Panc1 (cell line): ENCODE results near the gene SKIC8. TPM values are rescaled to one million over a fixed set of nuclear protein-coding genes. Genes with fewer than 3 reads are reported as not detected.

Source experiments
- ATAC-seq: fragments of 200-7000 bp; cut with Tn5 transposase; 2 replicates; pipeline ENCODE4 v1.9.1; 2020; ENCODE audit warnings: mild to moderate bottlenecking, moderate library complexity
- BruUV-seq: library from RNA; stranded (reverse); fragments of 400-500 nt; replicated peaks from 2 replicates; lab custom pipeline; 2021; lab: Mats Ljungman, UMichigan
- CTCF ChIA-PET: fragments of 300-600 bp; sonication (Branson Sonifier 250); formaldehyde crosslinking; loops from one replicate; lab custom pipeline; 2022; ENCODE audit warnings: antibody characterized with exemption; lab: Charles Lee
- POLR2A ChIA-PET: fragments of 300-600 bp; sonication (Branson Sonifier 250); formaldehyde crosslinking; loops from one replicate; lab custom pipeline; 2022; ENCODE audit warnings: antibody characterized with exemption; lab: Charles Lee
- DNase-seq: peaks from one replicate; pipeline ENCODE4 v3.0.0-alpha.2; 2010; ENCODE audit warnings: low read depth, low spot score
- H3K27ac ChIP-seq: 2 replicates; pipeline ENCODE4 v1.5.1; 2011; ENCODE audit warnings: mild to moderate bottlenecking, low read length, inconsistent platforms
- H3K27me3 ChIP-seq: fragments of 200-500 bp; sonication (Bioruptor generic); 2 replicates; pipeline ENCODE4 v1.6.0; 2014; ENCODE audit warnings: low read length, inconsistent platforms; ENCODE audit not compliant: control insufficient read depth, insufficient read depth
- H3K36me3 ChIP-seq: fragments of 200-500 bp; sonication (Bioruptor generic); 2 replicates; pipeline ENCODE4 v1.5.1; 2014; ENCODE audit warnings: inconsistent platforms, mild to moderate bottlenecking, low read length, moderate library complexity; ENCODE audit not compliant: control insufficient read depth, insufficient read depth
- H3K4me1 ChIP-seq: 2 replicates; pipeline ENCODE4 v1.5.1; 2011; ENCODE audit warnings: inconsistent platforms, mild to moderate bottlenecking, low read length, moderate library complexity; ENCODE audit not compliant: control insufficient read depth, insufficient read depth
- H3K4me3 ChIP-seq, 2 experiments: 2 replicates each; pipeline ENCODE4 v1.5.1; 2011 to 2012; ENCODE audit warnings: low read depth in 2 of 2, low read length in 2 of 2, mild to moderate bottlenecking in 2 of 2, inconsistent platforms in 1 of 2, moderate library complexity in 1 of 2
- H3K9me3 ChIP-seq: fragments of 200-500 bp; sonication (Bioruptor generic); 2 replicates; pipeline ENCODE4 v1.5.1; 2014; ENCODE audit warnings: low read depth, mild to moderate bottlenecking, inconsistent platforms, low read length, moderate library complexity; ENCODE audit not compliant: control insufficient read depth, insufficient read depth
- POLR2AphosphoS5 ChIP-seq: IDR thresholded peaks from 2 replicates; pipeline ENCODE4 v1.6.1; 2012; ENCODE audit warnings: mild to moderate bottlenecking, low read depth, low read length, moderate library complexity
- SIN3A ChIP-seq: IDR thresholded peaks from 2 replicates; pipeline ENCODE4 v1.6.1; 2012; ENCODE audit warnings: low read depth, mild to moderate bottlenecking, low read length, moderate library complexity, borderline replicate concordance; ENCODE audit not compliant: insufficient read depth
- TCF7L2 ChIP-seq: IDR thresholded peaks from 2 replicates; pipeline ENCODE4 v1.6.1; 2011; ENCODE audit warnings: mild to moderate bottlenecking, low read depth, low read length, inconsistent platforms
- in situ Hi-C: cut with HindIII; loops from 2 replicates; pipeline ENCODE4 v1.10.0; 2016; ENCODE audit warnings: low sequenced_read_pairs, low pct_unique_long_range_greater_than_20kb
- intact Hi-C: fragments of 100-400 bp; cut with micrococcal nuclease; formaldehyde crosslinking; loops from one replicate; pipeline ENCODE4 v1.10.0; 2022; ENCODE audit not compliant: unreplicated experiment
- total RNA-seq: library from RNA; stranded (reverse); gene quantifications from one replicate; pipeline ENCODE4 v1.2.1, GENCODE V29; 2021; ENCODE audit not compliant: unreplicated experiment
- TF ChIP-seq, protein P1 (sequence below), 2 experiments: IDR thresholded peaks; 2 replicates each; pipeline ENCODE4 v1.6.1; 2011 to 2012; ENCODE audit warnings: low read depth in 2 of 2, control low read depth in 1 of 2, low read length in 1 of 2, mild to moderate bottlenecking in 1 of 2, moderate library complexity in 1 of 2; ENCODE audit not compliant: insufficient read depth in 1 of 2
- TF ChIP-seq, protein P2 (sequence below): fragments of 450-650 bp; IDR thresholded peaks from 2 replicates; pipeline ENCODE4 v1.5.1; 2017; ENCODE audit warnings: mild to moderate bottlenecking

The SKIC8 gene
- total RNA-seq, 1 experiment from 2014 or later, result 66.3 TPM

- no peaks in the 10 kb centered on the region for H3K27me3 ChIP-seq
- no peaks in the 10 kb centered on the region for H3K36me3 ChIP-seq
- TF ChIP-seq SIN3A, result no peak
- ATAC-seq (no peak), DNase-seq (no peak)
- POLR2A ChIA-PET, result no interaction called here
- in situ Hi-C loops, result no loop called here
- H3K27ac ChIP-seq, result no peak overlapping the region
- BruUV-seq, result no TSS peak
- H3K4me3 ChIP-seq, result no peak overlapping the region
- H3K4me1 ChIP-seq, result peaks cover 7% of the 10 kb centered on the region
- intact Hi-C loops, result no loop called here
- CTCF ChIA-PET, result interaction anchor here (0.5 kb wide), 1 partner anchor 211 kb away, joined by 3 read pairs; no protein-coding TSS in a partner anchor
- no peaks in the 10 kb centered on the region for H3K9me3 ChIP-seq
These were observed 24.7 kb upstream of the SKIC8 start for GRCh38 chr15:78324144-78324543.

DNA sequence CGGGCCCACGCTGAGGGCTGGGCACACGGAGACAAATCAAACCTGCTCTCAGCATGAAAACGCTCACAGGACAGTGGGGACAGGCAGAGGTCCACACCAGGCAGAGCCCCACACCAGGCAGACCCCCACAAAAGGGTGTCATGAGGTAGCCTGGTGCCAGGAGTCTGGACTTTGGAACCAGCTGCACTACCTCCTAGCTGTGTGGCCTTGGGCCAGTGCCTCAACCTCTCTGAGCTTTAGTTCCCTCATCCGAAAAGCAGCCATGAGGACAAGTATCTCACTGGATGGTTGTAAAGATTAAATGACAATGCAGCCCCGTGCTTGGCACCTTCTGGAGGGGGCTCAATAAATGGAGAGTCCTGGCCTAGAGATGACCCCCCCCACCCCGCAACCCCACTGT lies 24.3 kb upstream of the SKIC8 start:
- Histone ChIP-seq H3K4me1 (peaks cover 7% of the 10 kb centered on the region), H3K36me3 (no peaks in the 10 kb centered on the region), H3K27me3 (no peaks in the 10 kb centered on the region), H3K9me3 (no peaks in the 10 kb centered on the region), H3K27ac (no peak overlapping the region), H3K4me3 (no peak overlapping the region)
- DNase-seq, result no peak
- intact Hi-C loops (no loop called here), in situ Hi-C loops (no loop called here)
- POLR2A ChIA-PET, result no interaction called here
- TF ChIP-seq POLR2AphosphoS5 (no peak), TCF7L2 (no peak), SIN3A (no peak)
- TF ChIP-seq, protein P1, sequence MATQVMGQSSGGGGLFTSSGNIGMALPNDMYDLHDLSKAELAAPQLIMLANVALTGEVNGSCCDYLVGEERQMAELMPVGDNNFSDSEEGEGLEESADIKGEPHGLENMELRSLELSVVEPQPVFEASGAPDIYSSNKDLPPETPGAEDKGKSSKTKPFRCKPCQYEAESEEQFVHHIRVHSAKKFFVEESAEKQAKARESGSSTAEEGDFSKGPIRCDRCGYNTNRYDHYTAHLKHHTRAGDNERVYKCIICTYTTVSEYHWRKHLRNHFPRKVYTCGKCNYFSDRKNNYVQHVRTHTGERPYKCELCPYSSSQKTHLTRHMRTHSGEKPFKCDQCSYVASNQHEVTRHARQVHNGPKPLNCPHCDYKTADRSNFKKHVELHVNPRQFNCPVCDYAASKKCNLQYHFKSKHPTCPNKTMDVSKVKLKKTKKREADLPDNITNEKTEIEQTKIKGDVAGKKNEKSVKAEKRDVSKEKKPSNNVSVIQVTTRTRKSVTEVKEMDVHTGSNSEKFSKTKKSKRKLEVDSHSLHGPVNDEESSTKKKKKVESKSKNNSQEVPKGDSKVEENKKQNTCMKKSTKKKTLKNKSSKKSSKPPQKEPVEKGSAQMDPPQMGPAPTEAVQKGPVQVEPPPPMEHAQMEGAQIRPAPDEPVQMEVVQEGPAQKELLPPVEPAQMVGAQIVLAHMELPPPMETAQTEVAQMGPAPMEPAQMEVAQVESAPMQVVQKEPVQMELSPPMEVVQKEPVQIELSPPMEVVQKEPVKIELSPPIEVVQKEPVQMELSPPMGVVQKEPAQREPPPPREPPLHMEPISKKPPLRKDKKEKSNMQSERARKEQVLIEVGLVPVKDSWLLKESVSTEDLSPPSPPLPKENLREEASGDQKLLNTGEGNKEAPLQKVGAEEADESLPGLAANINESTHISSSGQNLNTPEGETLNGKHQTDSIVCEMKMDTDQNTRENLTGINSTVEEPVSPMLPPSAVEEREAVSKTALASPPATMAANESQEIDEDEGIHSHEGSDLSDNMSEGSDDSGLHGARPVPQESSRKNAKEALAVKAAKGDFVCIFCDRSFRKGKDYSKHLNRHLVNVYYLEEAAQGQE (IDR thresholded peaks at IDR 0.05; ENCODE audit: insufficient read depth in 1 of 2, low read depth in 2 of 2, low read length in 1 of 2), result no peak
- TF ChIP-seq, protein P2, sequence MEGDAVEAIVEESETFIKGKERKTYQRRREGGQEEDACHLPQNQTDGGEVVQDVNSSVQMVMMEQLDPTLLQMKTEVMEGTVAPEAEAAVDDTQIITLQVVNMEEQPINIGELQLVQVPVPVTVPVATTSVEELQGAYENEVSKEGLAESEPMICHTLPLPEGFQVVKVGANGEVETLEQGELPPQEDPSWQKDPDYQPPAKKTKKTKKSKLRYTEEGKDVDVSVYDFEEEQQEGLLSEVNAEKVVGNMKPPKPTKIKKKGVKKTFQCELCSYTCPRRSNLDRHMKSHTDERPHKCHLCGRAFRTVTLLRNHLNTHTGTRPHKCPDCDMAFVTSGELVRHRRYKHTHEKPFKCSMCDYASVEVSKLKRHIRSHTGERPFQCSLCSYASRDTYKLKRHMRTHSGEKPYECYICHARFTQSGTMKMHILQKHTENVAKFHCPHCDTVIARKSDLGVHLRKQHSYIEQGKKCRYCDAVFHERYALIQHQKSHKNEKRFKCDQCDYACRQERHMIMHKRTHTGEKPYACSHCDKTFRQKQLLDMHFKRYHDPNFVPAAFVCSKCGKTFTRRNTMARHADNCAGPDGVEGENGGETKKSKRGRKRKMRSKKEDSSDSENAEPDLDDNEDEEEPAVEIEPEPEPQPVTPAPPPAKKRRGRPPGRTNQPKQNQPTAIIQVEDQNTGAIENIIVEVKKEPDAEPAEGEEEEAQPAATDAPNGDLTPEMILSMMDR, result no peak
- no peak for ATAC-seq
- no TSS peak for BruUV-seq
- CTCF ChIA-PET, result no interaction called here

- in situ Hi-C loops, result no loop called here
- intact Hi-C loops, result no loop called here
- Histone ChIP-seq H3K27me3 (no peaks in the 10 kb centered on the region), H3K27ac (no peak overlapping the region), H3K4me3 (no peak overlapping the region), H3K36me3 (no peaks in the 10 kb centered on the region), H3K9me3 (no peaks in the 10 kb centered on the region), H3K4me1 (peaks cover 7% of the 10 kb centered on the region)
- ATAC-seq, result no peak
- ChIA-PET CTCF (no interaction called here), POLR2A (no interaction called here)
- TF ChIP-seq SIN3A (no peak), TCF7L2 (no peak), POLR2AphosphoS5 (no peak)
- TF ChIP-seq, protein P1 (IDR thresholded peaks at IDR 0.05; ENCODE audit: insufficient read depth in 1 of 2, low read depth in 2 of 2, low read length in 1 of 2), result no peak
- TF ChIP-seq, protein P2, result no peak
- DNase-seq, result no peak
- BruUV-seq, result no TSS peak
These were observed 23.5 kb upstream of the SKIC8 start for GRCh38 chr15:78322724-78323521.
